A673 (cell line): Measurements from ENCODE around the gene USP34.

ENCODE experiments used
- EZH2 ChIP-seq: fragments of 200-600 bp; sonication (generic); IDR thresholded peaks from 2 replicates; pipeline ENCODE4 v1.6.1; 2017; ENCODE audit warnings: borderline replicate concordance, low read depth, mild to moderate bottlenecking, mixed read lengths, antibody characterized with exemption, low read length; ENCODE audit not compliant: poor library complexity, severe bottlenecking
- TF ChIP-seq, protein P1 (sequence below): fragments of 300-800, 200-600 bp; sonication (generic); conservative IDR thresholded peaks from 2 replicates; pipeline ENCODE4 v1.5.1; 2017; ENCODE audit warnings: low read depth, mild to moderate bottlenecking, antibody characterized with exemption, low read length, moderate library complexity, mixed read lengths

DNA sequence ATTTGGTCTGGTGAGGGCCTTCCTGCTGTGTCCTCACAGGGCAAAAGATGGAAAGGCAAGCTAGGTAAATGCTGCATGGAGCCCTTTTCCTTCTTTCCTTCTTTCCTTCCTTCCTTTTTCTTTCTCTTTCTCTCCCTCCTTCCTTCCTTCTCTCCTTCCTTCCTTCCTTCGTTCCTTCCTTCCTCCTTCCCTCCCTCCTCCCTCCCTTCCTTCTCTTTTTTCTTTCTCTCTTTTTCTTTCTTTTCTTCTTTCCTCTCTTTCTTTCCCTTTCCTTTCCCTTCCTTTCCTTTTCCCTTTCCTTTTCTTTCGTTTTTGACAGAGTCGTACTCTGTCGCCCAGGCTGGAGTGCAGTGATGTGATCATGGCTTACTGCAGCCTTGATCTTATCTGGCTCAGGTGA lies 332.0 kb downstream of the USP34 start:
- TF ChIP-seq, protein P1, sequence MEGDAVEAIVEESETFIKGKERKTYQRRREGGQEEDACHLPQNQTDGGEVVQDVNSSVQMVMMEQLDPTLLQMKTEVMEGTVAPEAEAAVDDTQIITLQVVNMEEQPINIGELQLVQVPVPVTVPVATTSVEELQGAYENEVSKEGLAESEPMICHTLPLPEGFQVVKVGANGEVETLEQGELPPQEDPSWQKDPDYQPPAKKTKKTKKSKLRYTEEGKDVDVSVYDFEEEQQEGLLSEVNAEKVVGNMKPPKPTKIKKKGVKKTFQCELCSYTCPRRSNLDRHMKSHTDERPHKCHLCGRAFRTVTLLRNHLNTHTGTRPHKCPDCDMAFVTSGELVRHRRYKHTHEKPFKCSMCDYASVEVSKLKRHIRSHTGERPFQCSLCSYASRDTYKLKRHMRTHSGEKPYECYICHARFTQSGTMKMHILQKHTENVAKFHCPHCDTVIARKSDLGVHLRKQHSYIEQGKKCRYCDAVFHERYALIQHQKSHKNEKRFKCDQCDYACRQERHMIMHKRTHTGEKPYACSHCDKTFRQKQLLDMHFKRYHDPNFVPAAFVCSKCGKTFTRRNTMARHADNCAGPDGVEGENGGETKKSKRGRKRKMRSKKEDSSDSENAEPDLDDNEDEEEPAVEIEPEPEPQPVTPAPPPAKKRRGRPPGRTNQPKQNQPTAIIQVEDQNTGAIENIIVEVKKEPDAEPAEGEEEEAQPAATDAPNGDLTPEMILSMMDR = no peak
- TF ChIP-seq EZH2 = no peak
